GM20431 (cell line): ENCODE data around the gene ITGAE.

ENCODE experiments used
- in situ Hi-C: fragments of 300-500 bp; cut with MseI, MboI; formaldehyde crosslinking; loops from one replicate; pipeline ENCODE4 v1.15.0; 2020; ENCODE audit warnings: low sequenced_read_pairs; ENCODE audit not compliant: unreplicated experiment

ITGAE gene

DNA sequence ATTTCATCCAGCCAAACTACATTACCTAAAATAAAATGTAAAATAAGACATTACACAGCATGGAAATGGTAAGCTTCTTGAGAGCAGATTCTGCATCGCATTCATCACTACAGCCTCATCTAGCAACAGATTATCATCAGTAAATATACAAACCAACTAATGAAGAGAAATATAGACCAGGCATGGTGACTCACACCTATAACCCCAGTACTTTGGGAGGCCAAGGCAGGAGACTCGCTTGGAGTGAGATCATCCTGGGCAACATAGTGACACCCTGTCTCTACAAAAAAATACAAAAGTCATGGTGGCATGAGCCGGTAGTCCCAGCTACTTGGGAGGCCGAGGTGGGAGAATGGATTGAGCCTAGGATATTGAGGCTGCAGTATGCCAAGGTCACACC, 25.2 kb upstream of the ITGAE start:
- in situ Hi-C loops: no loop called here

DNA sequence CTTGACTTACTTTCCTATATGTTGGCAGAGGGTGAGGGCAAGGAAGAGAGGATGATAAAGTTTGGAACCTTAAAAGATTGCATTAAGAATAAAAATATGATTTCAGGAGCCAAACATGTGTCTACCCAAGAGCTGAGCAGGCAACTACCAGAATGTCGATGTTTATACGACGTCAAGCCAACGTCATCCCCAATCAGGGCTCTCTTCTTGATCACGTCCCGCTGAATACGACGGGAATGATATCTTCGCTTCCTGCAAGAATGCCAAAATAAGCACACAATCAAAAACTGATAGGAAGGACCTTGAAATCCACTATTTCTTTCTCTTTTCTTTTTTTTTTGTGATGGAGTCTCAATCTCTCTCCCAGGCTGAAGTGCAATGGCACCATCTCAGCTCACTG, 20.1 kb upstream of the ITGAE start:
- in situ Hi-C loops: no loop called here

DNA sequence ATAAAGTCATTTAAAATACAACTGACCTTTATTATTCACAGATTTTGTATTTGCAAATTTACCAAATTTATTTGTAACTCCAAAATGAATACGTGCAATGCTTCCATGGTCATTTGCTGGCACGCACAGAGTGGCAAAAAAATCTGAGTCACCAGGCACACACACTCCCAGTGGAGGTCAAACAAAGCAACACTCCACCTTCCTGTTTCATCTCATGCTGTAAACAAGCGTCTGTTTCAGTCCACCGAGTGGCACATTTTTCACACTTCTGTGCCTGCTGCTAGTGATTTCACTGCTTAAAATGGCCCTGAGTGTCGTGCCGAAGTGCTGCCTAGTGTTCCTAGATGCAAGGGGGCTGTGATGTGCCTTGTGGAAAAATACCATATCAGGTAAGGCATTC, 17.8 kb upstream of the ITGAE start:
- in situ Hi-C loops: loop anchor here (10.0 kb wide), 1 partner anchor 84 kb away; no protein-coding TSS in a partner anchor

DNA sequence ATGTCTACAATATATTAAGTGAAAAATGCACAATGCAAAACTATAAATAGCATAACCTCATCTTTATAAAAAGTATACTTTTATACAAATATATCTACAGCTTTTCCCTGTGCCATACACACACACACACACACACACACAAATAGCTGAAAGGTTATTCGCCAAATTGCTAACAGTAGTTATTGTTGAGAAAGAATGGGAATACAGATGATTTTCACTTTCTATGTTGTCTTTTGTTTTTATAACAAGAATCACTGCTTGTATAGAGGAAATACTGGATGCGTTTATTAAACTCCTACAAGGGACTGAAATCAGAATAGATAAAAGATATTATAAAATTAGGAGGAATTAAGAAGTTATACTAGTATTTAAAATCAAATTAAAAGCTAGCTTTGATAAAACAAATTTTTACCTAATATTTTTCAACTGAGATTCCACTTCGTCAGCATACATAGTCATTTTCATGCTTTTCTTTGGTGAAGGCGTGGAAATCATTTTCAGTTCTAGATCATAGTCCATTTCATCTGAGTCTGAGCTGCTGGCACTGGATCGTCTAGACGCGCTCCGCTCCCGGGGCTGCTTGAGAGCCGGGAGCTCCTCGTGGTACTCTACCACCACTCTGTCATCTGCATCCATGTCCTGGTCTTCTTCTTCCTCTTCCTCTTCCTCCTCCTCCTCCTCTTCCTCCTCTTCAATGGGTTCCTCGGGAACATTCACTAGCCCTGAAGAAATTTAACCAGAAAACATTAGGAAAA, 17.0 kb upstream of the ITGAE start:
- in situ Hi-C loops: loop anchor here (10.0 kb wide), 1 partner anchor 83 kb away; no protein-coding TSS in a partner anchor

DNA sequence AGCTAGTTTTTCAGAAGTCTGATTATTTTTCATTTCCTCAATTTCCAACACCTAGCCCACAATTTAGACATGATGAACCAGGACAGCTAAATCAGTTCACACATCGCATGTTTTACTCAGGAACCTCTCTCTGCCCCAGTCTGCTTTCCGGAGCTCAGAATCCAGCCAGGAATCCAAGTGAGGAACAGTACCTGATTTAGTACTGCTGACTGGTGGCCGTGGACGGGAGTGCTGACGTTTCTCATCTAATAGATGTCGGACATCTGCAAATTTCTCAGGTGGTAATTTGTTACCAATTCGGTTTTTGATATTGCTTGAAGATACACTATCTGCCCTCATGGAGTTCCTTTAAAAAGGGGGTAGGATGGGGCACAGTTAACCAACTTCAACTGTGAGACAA, 14.9 kb upstream of the ITGAE start:
- in situ Hi-C loops: loop anchor here (10.0 kb wide), 1 partner anchor 81 kb away; no protein-coding TSS in a partner anchor

DNA sequence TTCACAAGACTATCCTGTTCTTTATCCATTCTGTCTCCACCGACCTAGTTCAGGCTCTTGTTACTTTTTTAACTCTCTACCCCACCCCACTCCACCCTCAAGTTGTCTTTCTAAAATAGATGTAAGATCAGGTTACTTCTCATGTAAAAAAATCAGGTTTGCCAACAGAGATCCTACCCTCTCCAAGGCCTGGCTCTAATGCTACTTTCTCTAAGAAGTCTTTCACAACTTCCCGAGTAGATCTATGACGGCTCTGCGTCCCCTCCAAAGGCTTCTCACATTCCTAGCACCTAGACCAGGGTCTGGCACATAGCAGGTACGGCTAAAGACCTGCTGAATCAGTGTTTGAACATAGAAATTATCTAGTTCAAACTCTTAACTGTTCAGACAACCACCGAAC, 14.1 kb upstream of the ITGAE start:
- in situ Hi-C loops: loop anchor here (10.0 kb wide), 1 partner anchor 80 kb away; no protein-coding TSS in a partner anchor

DNA sequence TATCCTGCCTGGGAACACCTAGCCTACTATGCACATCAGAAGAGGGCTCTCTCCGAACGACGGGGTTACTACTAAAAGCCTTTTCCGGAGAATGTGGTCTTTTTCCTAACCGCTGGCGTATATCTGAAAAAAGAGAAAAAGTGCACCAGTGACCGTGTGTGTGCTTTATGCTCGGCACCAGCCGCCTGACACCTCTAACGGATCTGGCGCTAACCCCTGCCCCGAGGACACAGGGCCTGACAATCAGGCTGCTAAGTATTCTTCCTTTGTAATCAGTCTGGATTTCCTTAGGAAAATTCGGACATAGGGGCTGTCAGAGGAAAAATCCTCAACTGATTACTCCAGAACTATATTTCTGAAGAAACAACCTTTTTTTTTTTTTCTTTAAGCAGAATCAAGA, 13.4 kb upstream of the ITGAE start:
- in situ Hi-C loops: loop anchor here (10.0 kb wide), 1 partner anchor 80 kb away; no protein-coding TSS in a partner anchor

DNA sequence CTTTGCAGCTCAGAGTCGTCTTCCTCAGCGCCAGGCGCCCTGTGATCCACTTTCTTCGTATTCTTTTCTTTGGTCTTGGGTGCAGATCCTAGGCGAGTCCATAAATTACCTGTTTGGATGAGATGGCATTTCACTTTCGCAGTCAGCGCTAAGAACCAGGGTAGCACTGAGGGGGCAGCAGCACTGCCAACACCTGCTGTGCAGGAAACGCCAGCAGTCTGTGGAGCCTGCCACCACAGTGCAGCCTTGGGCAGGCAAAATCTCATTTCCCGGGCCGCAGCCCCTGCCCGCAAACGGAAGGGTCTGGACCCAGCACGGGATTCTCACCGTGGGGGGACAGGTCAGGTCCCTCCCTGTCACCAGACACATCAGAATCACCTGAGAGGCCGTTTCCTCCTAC, 12.2 kb upstream of the ITGAE start:
- in situ Hi-C loops: loop anchor here (10.0 kb wide), 1 partner anchor 78 kb away; no protein-coding TSS in a partner anchor

DNA sequence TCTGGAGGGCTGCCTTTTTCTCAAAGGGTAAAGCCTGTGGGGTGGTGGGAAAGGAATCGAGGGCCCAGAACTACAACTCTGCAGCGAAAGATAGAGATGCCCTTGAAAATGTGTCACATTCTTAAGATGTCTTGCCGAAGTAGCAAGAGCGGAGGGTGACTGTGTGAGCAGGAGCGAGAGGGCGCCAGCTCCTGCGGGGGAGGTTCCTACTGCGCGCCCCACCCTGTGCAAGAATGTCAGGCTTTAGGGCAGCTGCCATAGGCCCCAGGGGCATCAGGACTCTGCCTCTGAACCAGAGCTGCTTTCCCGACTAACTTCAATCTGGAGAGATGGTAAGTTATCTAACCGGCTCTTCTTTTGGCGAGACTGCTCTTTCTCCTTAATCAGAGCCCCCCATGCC, 11.8 kb upstream of the ITGAE start:
- in situ Hi-C loops: loop anchor here (10.0 kb wide), 1 partner anchor 78 kb away; no protein-coding TSS in a partner anchor

DNA sequence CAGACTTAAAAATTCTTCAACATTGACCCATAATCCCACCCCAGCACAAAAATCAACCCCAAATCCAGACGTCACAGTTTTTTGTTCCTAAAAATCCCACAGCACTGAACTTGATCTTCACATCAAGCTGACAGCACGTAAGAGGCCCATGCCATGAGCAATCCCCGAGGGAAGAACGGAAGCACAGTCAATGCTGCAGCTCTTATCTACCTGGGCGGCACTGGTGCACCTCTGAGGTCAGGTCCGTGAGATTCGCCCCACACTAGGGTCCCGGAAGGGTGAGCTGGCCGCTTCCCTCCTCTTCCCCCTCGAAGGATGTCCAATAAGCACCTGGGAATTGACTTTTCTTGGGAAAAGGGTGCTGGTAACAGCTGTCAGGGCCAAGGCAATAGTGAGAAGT, 11.3 kb upstream of the ITGAE start:
- in situ Hi-C loops: loop anchor here (10.0 kb wide), 1 partner anchor 77 kb away; no protein-coding TSS in a partner anchor

DNA sequence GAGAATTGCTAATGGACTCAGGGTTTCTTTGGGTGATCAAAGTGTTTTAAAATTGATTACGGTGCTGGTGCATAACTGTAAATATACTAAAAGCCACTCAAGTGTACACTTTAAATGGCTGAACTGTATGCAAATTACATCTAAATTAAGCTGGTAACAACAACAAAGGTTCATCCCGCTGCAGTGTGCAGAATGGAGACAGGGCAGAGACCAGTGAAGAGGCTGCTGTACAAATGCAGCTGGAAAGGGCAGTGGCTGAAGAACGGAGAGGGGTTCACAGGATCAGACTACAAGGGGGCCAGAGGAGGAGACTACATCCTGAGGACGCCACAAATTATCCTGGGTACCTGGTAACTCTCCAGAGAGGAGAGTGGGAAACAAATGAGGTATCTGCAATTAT, 9.0 kb upstream of the ITGAE start:
- in situ Hi-C loops: loop anchor here (10.0 kb wide), 1 partner anchor 75 kb away; no protein-coding TSS in a partner anchor

DNA sequence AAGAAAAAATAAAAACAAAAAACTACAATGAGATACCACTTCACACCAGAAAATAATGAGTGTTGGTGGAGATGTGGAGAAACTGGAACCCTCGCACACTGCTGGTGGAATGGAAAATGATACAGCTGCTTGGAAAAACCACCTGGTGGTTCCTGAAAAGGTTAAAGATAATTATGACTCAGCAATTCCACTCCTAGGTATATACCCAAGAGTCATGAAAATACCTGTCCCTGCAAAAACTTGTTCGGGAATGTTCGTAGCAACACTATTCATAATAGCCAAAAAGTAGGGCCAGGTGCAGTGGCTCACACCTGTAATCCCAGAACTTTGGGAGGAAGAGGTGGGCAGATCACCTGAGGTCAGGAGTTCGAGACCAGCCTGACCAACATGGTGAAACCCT, 8.1 kb upstream of the ITGAE start:
- in situ Hi-C loops: no loop called here

DNA sequence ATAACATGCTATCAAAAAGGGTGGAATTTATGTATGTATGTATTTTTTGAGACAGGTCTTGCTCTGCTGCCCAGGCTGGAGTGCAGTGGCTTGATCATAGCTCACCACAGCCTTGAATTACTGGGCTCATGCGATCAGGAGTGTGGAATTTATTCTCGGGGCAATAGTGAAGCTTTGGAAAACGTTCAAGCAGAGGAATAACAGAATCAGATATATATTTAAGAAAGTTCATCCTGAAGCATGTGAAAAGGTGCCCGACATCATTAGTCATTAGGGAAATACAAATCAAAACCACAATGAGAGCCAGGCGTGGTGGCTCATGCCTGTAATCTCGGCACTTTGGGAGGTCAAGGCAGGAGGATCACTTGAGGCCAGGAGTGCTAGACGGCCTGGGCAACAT, 7.7 kb upstream of the ITGAE start:
- in situ Hi-C loops: no loop called here

DNA sequence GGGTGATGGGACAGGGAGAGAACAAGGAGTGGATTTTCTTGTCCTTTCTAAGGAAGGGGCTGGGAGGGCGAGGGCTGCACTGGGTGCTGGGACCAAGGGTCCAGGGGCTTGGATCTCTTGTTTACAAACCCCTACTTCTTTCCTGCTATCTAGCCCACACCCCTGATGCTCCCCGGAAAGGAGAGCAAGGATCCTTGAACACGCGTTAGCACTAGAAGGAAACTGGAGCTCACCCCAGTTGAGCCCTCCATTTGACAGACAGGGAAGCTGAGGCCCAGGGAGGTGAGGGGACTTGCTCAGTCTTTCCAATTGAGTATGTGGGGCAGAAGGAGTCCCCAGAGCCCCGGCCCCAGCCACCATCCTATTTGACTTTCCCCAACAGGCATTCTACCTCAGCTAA, 4.6 kb upstream of the ITGAE start:
- in situ Hi-C loops: no loop called here

DNA sequence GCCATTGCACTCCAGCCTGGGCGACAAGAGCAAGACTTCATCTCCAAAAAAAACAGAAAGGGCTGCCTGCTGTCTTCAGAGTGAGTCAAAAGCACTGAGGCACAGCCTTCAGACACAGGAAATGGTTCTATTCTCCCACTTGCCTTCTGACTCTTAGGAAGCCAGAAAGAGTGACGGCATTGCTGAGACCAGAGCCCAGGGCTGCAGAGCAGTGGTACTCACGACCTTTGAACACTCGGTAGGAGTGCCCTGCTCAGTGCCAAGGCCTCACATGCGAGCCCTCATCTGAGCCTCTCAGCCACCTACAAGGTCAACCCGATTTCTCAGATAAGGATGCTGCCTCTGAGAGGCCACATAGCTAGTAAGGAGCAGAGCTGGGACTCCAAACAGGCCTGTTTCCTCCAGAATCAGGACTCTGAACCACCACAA, 3.5 kb upstream of the ITGAE start:
- in situ Hi-C loops: no loop called here

DNA sequence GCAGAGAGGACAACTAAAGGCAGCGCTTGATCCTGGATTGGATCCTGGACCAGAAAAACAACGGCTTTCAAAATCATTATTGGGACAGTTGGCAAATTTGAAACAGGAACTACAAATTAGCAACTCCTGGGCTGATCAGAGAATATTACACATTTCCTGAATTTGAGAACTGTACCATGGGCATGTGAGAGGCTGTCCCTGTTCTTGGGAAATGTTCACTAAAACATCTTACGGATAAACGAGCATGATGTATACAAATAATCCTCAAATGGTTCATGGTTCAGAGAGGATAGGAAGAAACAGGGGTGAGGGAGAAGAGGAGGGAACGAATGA, 2.3 kb upstream of the ITGAE start:
- in situ Hi-C loops: no loop called here

DNA sequence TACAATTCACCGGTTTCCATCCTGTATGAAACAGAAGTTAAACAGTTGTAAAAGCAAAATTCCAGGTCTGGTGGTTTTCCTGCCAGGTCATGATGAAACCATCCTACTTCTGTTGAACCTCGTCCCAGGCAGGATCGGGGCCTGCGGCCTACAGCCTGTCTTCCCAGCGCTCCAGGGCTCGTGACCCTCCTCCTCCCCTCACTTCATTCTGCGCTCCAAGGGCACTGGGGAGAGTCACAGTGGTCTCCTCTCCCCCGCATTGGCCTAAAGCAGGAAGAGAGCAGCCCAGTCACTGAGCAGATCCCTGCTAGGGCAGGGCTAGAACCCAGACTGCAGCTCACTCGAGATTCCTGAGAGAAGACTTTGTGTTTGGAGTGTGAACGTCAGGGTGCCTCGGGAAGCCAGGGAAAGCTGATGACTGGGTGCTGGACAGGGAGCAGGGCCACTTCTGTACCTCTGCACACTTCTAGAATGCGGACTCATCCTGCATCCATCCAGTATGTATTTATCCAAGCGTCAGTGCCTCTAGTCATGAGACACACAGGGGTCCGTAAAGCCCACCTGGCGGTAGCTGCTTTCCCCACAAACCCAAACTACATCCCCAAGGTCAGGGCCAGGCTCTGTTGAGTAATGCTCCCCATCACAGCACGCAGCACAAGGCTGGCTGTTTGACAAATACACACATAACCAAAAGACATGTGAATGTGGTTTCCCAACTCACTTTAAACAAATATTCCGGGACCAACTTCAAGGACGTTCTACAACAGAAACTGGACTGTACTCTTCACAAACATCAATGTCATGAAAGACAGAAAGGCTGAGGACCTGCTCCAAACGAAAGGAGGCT, 1.7 kb upstream of the ITGAE start:
- in situ Hi-C loops: no loop called here

DNA sequence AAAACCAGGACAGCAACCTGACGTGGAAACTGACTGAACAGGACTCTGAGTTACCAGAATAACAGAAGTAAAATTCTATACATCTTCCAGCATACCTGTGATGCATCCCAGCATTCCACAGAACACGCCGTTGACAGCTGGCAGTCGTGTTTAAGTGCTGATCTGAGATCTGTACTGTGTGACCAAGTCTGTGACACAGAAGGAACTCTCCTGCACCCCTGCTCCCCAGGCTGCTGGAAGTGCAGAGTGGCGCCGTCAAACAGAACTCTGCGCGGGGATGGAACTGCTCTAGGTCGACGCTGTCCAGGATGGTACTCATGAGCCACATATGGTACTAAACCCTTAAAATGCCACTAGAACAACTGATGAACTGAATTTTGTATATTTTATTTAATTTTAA, 804 bp upstream of the ITGAE start:
- in situ Hi-C loops: no loop called here

DNA sequence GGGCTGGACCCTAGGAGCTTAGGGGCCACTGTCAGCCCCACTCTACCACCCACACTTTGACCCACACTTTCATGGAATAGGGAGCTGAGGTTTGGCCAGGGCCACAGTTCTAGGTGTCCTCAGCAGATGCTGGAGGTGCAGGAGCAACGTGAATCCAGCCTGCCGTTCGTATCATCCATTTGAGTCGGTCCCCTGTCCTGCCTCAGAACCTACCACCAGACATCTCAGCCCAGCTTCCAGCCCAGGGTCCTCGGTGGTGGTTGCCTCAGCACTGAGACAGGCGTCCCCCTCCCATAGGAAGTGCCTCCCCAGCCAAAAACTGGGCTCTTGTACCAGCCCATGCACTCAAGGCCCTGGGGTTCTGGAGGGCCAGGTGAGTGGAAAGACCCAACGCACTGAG, 359 bp upstream of the ITGAE start:
- in situ Hi-C loops: no loop called here

DNA sequence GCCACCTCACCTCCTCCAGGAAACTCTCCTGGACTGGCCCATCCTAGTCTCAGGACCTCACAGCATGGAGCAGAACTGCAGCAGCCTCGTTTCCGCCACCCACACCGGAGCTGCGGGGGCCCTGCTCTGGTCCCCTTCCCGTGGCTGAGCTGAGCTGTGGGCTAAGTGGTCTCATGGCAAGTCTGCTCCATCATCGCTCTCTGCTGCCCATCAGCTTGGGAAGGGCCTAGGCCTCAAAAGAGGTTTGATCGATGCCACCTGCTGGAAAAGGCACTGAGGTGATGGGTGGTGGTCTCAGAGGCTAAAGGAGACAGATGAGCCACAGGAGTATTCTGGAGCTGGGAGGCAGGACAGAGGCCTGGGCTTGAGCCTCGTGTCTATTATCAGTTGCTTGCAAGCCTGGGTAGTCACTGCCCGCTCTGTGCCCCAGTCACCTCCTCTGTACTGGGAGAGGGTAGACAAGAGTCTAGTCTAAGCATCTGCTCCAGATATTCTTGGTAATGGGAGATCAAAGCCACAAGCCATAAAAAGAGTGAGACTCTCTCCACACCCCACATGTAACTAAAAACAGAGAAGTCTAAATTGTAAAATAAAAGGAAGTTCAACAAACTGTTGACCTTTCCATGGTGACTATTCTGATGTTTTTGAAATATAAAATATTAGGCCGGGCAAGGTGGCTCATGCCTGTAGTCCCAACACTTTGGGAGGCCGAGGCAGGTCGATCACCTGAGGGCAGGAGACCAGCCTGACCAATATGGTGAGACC, 1.6 kb downstream of the ITGAE start:
- in situ Hi-C loops: no loop called here
